Measurements from ENCODE around the gene TRAPPC14.

The TRAPPC14 gene

GRCh38 chr7:100171840-100172239, 13.3 kb upstream of the TRAPPC14 start:
- DNase-seq = no peak

- peak; percentile 55 for DNase-seq
Measured at GRCh38 chr7:100171087-100171681, 12.7 kb upstream of the TRAPPC14 start.

- DNase-seq = no peak
Measured at GRCh38 chr7:100170101-100170897, 11.8 kb upstream of the TRAPPC14 start.

GRCh38 chr7:100169147-100169850, 10.8 kb upstream of the TRAPPC14 start:
- DNase-seq = no peak

GRCh38 chr7:100167912-100168323, 9.4 kb upstream of the TRAPPC14 start:
- DNase-seq = no peak

- no peak for DNase-seq
Measured at GRCh38 chr7:100166970-100167911, 8.7 kb upstream of the TRAPPC14 start.

GRCh38 chr7:100166317-100166940, 7.9 kb upstream of the TRAPPC14 start:
- DNase-seq = peak; percentile 56

GRCh38 chr7:100163871-100164270, 5.3 kb upstream of the TRAPPC14 start:
- DNase-seq = no peak

GRCh38 chr7:100163006-100163531, 4.5 kb upstream of the TRAPPC14 start:
- DNase-seq = no peak

GRCh38 chr7:100160067-100160466, 1.5 kb upstream of the TRAPPC14 start:
- DNase-seq = no peak

- DNase-seq = no peak
Measured at GRCh38 chr7:100159099-100159623, 638 bp upstream of the TRAPPC14 start.

- DNase-seq = no peak
Measured at GRCh38 chr7:100157334-100158228, 942 bp downstream of the TRAPPC14 start.

- no peak for DNase-seq
Measured at GRCh38 chr7:100157069-100157333, 1.5 kb downstream of the TRAPPC14 start.

- peak; percentile 65 for DNase-seq
Measured at GRCh38 chr7:100156331-100157068, 2.0 kb downstream of the TRAPPC14 start.

GRCh38 chr7:100155553-100156317, 2.8 kb downstream of the TRAPPC14 start:
- DNase-seq = no peak

- DNase-seq = no peak
Measured at GRCh38 chr7:100154651-100155491, 3.7 kb downstream of the TRAPPC14 start.

GRCh38 chr7:100153708-100154535, 4.6 kb downstream of the TRAPPC14 start:
- DNase-seq = no peak

Measured in CD4-positive, alpha-beta T cell treated with Interleukin-17A for 1 hour (primary cell).